Measurements from ENCODE around the gene HECW1.
"Not testable (repeated sequence)": the region's sequence is repeated elsewhere in the genome, so short reads cannot be mapped to it uniquely, and the experiment has no call there.

The HECW1 gene

GRCh38 chr7:43314379-43315158 lies 202.1 kb downstream of the HECW1 start:
- no peak for FAIRE-seq

DNA sequence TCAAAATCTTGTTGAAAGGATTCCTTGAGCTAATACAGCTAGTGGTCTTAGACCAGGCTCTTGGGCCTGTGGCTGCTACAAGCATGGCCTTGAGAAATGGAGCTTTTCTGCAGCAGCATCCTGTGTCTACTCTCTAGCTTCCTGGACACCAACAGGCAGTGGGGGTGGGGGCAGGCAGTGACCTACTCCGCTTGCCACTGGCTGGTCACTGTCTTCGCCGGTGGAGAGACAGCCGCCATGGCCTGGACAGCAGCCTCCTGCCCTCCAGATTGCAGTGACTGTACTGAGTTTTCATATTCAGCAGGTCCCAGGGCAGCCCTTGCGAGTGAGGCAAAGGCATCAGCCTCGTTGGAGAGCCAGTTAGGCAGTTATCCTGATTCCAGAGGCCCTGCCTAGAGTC lies 204.6 kb downstream of the HECW1 start:
- no peak for FAIRE-seq

- no peak for FAIRE-seq
Observed at GRCh38 chr7:43318188-43318770, 205.8 kb downstream of the HECW1 start.

- FAIRE-seq: no peak
Observed at GRCh38 chr7:43325595-43325994, 213.1 kb downstream of the HECW1 start.

- FAIRE-seq: no peak
Observed at GRCh38 chr7:43328336-43328735, 215.9 kb downstream of the HECW1 start.

DNA sequence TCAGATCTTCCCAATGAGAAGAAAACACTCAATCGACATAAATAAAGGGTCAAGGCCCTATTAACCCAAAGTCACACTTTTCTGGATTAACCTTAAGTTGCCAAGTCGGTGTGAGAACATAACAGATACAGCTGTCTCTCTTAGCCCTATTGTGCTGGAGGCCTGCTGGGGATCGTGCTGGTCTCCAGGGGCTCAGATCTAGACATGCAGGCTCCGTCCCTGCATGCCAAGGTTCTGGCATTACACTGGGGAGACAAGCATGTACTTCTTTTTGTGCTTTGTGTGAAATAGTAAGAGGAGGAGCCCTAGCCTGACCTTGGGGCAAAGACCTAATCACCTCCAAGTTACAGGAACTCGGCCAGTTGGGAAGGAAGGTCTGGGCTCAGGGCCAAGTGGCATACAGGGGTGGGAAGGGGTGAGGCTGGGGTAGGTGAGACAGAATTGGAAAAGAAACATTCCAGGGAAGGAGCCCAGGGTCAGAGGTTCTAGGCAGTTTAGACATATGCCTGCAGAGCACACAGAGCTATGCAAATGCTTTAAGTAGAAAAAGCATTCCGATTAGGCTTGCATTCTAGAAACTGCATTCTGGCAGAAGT lies 216.4 kb downstream of the HECW1 start:
- no peak for FAIRE-seq

- no peak for FAIRE-seq
Observed at GRCh38 chr7:43332193-43332796, 219.8 kb downstream of the HECW1 start.

DNA sequence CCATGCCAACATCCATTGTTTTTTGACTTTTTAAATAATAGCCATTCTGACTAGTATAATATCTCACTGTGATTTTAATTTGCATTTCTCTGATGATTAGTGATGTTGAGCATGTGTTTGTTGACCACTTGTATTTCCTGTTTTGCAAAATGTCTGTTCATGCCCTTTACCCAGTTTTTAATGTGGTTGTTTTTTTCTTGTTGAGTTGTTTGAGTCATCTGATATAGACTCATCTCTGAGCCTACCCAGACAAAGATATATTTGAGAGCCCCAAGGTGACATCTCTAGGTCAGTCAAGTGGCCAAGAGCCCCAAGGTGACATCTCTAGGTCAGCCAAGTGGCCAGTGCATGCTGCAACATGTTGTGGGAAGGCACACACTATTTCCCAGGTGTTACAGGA lies 224.7 kb downstream of the HECW1 start:
- no peak for FAIRE-seq

- FAIRE-seq: no peak
Observed at GRCh38 chr7:43337811-43338210, 225.4 kb downstream of the HECW1 start.

DNA sequence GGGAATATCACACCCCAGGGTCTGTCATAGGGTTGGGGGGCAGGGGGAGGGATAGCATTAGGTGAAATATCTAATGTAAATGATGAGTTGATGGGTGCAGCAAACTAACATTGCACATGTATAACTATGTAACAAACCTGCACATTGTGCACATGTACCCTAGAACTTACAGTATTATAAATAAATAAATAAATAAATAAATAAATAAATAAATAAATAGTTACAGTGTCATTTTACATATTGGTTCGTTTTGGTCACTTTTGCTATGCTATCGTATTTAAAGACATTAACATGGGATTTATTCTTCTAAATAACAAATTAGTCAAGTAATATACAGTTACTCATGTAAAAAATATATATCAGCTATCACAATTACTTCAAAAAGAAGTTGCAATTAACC lies 228.7 kb downstream of the HECW1 start:
- FAIRE-seq: no peak

GRCh38 chr7:43343417-43343816 lies 231.0 kb downstream of the HECW1 start:
- not testable (repeated sequence) for FAIRE-seq

DNA sequence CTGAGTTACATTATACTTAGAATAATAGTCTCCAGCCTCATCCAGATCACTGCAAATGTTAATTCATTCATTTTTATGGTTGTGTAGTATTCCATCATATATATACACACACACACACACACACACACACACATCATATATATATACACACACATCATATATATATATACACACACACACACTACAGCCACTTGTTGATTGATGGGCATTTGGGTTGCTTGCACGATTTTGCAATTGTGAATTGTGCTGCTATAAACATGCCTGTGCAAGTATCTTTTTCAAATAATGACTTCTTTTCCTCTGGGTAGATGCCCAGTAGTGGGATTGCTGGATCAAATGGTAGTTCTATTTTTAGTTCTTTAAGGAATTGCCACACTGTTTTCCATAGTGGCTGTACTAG lies 233.2 kb downstream of the HECW1 start:
- FAIRE-seq: not testable (repeated sequence)

DNA sequence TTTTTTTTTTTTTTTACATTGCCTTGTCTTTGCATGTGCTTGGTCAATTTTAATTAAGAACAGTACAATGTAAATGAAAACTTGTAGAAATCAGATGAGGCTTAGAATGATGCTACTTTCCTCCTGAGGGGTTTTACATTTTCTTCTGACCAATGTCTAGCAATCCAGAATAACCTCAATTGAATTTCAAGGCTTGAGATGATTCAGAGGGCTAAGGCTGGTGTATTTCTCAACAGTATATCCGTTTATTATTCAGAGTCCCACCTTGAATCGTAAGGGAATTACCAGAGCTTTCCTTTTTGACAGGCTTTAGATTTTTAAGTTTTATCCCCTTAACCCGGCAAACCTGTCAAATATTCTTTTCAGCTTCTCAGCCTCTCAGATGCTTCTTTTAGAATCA lies 239.2 kb downstream of the HECW1 start:
- FAIRE-seq: no peak

- FAIRE-seq: no peak
Observed at GRCh38 chr7:43353902-43354301, 241.5 kb downstream of the HECW1 start.

DNA sequence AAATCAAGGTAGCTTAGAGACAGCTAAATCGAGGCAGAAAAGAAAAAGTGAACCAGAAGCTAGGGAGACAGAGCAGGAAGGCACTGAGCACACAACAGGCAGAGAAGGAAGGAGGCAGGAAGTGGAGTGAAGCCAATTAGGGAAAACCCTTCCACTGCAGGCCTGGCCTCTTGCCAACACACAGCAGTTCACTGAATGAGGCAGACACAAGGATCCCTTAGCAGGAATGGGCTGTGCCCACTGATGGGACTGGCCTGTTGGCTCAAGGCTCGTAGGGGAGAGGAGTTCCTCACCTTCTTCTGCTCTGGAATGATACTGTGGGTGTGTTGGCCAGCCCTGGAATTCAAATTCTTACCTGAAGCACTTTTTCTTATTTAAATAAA lies 250.2 kb downstream of the HECW1 start:
- no peak for FAIRE-seq

- no peak for FAIRE-seq
Observed at GRCh38 chr7:43363035-43363791, 250.8 kb downstream of the HECW1 start.

- no peak for FAIRE-seq
Observed at GRCh38 chr7:43364391-43364790, 251.9 kb downstream of the HECW1 start.

- FAIRE-seq: no peak
Observed at GRCh38 chr7:43372676-43373355, 260.4 kb downstream of the HECW1 start.

GRCh38 chr7:43377196-43377960 lies 264.9 kb downstream of the HECW1 start:
- no peak for FAIRE-seq

DNA sequence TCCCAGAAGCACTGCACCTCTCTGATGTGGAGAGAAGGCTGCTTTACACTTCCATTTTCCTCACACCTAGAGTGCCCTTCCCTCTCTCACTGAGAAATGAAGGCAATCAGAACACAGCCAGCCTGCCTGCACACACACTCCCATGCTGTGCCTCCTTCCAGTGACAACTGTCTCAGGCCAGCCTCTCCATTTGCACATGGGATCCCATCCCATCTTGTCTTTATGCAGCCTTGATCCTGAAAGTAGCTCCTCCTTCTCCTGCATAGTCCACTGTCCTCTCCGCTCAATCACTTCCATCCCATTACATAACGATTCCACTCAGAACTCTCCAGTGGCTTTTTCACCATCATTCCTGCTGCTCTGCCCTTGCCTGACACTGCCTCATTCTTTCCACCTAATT lies 266.8 kb downstream of the HECW1 start:
- FAIRE-seq: no peak

GRCh38 chr7:43384616-43385308 lies 272.3 kb downstream of the HECW1 start:
- FAIRE-seq: no peak

Measured in islet of Langerhans (tissue), 1 donor.